ENCODE results near the gene CNTRL.
"Not testable (repeated sequence)": the region's sequence is repeated elsewhere in the genome, so short reads cannot be mapped to it uniquely, and the experiment has no call there.

CNTRL gene

DNA sequence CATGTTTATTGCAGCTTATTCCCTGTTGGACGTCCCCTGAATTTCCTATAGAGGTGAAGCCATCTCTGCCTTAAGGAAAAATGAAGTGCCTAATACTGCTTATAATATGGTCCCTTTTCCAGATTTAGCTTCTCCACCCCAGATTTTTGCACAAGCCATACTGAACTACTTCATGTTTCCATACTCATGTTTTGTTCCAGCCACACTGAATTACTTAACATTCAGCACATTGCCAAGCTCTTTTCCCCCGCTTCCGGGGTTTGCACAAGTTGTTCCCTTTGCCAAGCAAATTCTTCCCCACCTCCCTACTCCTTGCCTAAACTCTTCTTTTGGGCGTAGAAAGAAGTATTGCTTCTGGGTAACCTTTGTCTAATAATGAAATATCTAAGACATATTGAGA, 1.7 kb upstream of the CNTRL start:
- DNase-seq: no peak

DNA sequence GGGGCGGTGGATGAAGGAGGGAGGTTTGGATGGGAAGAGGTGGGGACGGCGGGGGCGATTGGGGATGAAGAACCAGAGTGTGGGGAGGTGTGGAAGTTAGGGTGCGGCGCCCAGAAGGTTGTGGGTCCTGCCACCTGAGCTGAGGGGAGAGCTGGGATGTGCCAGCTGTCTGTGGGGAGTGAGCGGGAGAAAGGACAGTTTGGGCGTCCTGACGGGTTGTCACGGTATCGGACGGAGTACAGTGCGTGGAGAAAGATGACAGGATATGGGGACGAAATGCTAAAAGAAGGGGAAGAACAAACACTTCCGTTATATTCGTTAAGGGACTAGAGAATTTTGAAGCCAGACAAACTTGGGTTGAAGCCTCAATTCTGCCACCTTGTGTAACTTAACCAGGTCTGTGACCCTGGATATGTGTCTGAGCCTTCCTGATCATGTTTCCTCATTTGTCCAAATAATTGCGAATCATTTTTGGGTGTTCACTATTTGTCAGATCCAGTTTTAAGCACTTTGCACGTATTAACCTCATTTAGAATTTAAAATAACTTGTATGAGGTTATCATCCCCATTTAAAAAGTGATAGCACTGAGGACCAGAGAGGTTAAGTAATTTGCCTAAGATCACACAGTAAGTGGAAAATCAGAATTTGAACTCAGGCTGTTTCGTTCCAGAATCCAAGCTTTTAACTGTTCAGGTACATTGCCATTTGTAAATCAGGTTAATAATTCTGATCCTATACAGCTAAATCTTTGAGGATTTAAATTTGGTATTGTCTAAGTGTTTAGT, 689 bp downstream of the CNTRL start:
- DNase-seq: peak; percentile 88

DNA sequence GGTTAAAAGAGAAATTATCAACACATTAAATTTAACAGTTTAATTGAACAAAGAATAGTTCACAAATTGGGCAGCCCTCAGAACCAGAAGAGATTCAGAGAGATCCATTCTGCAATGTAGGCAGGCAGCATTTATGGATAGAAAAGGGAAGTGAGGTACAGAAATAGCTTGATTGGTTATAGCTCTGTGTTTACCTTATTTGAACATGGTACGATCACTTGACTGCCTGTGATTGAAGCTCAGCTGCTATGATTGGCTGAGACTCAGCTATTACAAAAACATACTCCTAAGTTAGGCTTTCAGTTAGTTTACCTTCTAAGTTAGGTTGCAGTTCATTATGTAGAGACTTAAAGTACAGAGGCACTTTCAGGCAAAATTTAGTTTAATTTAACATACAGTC, 7.3 kb downstream of the CNTRL start:
- no peak for DNase-seq

DNA sequence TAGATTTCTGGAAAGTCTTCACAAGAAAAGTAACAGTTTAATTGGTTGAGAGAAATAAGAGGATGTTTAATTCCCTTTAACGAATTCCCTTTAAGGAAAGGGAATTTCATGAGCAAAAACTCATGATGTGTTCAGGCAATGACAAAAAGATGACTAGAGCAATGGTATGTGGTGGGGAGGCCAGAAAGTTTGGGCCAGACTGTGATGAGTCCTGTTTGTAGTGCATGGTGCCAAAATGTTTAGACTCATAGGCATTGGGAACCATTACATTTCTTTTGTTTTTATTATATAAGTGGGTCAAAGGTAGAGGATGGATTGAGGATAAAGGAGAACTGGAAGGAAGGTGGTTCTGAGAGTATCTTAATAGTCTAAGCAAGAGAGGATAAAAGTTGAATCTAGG, 10.9 kb downstream of the CNTRL start:
- no peak for DNase-seq

DNA sequence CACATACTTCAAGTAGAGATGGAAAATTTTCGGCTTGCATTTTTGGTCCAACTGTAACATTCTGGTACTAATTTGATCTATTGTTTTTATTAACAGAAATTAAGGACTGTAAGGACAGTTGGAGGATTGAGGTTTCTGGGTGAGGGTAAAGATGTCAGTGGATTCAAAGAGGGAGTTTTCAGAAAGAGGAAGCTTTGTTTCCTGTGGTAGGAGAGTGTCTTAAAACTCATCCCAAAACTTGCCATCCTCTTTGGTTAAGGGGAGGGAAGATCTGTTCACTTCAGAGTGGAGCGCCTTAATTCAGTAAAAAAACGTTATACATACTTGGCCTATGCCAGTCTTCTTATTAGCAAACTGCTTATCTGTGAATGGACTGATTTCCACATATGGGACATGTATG, 13.8 kb downstream of the CNTRL start:
- DNase-seq: no peak

DNA sequence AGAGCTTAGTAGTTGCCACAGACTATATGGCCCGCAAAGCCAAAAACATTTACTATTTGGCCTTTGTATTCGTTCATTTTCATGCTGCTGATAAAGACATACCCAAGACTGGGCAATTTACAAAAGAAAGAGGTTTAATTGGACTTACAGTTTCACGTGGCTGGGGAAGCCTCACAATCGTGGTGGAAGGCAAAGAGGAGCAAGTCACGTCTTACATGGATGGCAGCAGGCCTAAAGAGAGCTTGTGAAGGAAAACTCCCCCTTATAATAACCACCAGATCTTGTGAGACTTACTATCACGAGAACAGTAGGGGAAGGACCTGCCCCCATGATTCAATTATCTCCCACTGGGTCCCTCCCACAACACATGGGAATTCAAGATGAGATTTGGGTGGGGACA, 16.0 kb downstream of the CNTRL start:
- not testable (repeated sequence) for DNase-seq

DNA sequence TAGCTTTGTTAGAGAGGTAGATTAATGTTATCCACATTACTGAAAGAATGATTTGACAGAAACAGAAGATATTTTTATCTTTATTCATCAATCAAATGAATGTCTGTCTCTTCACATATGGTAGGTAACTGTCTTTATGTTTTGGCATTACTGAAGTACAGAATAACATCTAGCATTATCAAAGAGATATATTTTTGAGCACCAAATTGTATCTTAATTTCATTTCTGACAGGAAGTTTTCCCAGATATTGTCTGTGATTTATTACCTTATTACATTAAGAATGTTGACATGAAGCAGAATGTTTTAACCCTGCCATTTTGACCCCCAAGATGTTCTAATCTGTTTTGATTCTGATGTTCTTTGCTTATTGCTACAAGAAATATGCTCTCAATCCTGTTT, 20.3 kb downstream of the CNTRL start:
- DNase-seq: no peak

DNA sequence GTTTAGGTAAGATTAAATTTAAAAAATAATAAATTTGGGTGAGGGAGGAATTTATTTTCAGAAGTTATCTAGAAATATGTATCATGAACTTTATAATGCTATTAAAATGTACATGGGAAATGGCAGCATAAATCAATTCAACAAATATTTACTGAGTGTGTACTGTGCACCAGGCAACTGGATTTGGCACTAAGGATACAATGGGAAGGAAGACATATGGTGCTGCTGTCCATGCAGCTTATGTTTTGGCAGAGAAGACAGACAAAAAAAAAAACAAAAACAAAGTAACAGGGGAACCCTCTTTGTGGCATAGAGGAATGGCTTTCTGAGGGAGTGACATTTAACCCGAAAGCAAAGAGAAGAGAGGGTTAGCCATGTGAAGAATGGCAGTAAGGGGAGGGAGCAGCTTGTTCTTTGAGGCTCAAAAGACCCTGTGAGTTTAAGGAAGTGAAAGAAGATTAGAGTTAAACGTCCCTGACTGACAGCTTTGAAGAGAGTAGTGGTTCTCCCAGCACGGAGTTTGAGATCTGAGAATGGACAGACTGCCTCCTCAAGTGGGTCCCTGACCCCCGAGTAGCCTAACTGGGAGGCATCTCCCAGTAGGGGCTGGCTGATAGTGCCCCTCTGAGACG, 23.9 kb downstream of the CNTRL start:
- no peak for DNase-seq

DNA sequence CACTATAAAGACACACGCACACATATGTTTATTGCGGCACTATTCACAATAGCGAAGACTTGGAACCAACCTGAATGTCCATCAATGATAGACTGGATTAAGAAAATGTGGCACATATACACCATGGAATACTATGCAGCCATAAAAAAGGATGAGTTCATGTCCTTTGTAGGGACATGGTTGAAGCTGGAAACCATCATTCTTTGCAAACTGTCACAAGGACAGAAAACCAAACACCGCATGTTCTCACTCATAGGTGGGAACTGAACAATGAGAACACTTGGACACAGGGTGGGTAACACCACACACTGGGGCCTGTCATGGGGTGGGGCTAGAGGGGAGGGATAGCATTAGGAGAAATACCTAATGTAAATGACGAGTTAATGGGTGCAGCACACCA, 29.3 kb downstream of the CNTRL start:
- DNase-seq: not testable (repeated sequence)

DNA sequence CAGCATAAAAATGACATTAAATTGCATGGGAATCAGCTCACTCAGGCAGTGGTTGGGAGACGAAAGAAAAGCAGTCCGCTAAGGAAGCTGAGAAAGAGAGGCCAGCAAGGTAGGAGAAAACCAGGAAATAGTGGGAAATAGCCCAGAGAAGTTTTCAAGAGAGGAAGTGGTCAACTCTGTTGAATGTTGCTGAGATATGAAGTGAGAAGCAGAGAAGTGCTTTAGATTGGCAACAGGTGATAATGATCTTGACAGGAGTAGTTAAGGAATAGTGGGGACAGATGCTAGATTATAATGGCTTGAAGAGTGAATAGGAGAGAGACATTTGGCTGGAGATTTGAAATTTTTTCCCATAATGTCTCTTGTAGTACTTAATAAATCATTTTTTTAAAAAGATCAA, 30.8 kb downstream of the CNTRL start:
- DNase-seq: no peak

DNA sequence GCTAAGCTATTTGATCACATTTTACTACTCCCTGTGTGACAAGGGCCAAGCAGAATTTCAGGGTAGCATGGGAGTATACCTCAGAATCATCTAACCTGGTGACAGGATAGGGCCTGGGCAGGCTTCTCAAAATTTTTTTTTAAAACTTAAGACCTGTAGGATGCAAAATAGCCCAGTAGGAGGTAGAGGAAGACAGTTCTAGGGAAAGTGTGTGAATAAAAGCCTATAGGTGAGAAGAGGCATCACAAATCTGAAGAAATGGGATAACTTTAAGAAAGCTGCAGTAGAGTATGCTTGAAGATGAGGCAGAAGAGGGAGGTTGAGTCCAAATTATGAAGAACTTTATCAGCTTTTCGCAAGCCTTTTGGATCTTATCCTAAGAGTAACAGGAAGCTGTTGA, 32.3 kb downstream of the CNTRL start:
- no peak for DNase-seq

DNA sequence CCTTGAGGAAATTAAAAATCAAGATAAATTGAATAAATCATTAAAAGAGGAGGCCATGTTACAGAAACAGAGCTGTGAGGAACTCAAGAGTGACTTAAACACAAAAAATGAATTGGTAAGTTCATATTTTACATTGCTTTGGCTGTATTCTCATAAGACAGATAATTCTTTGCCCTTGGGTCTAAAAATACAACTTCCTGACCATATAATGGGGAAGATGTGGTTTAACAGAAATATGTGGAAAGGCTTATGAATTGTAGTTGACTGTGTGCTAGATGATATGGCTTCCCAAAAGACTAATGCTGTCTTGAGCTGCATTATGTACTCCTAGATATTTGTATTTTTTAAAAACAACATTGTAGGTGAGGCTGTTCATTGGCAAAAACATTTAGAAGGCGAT, 33.1 kb downstream of the CNTRL start:
- DNase-seq: no peak

DNA sequence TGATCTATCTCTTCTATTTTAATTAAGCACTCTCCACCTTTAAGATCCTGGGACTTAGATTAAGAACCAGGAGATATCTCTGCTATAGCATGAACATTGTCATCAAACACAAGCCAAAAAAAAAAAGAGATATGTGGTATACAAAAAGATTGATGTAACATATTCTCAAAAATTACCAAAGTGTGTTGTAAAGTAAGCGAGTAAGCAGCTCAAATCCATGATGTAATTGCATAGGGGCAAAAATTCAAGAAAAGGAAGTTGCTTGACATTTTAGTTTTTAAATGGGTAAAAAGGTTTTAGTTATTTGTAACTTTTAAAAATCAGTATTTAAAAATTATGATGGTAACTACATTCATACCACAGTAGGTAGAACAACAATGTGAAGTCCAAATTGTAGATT, 40.7 kb downstream of the CNTRL start:
- DNase-seq: no peak

DNA sequence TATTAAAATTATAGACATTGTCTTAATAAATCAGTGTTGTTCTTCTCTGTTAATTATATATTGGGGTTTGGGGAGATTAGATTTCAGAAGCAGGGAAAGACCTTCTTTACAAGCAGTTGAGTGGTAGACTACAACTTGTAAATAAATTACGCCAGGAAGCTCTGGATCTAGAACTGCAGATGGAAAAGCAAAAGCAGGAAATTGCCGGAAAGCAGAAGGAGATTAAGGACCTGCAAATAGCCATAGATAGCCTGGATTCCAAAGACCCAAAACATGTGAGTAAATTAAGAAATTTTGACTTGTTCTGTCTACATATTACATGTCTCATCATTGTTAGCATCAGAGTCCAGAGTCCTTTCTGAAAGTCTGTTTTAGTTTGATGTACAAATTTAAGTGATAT, 43.5 kb downstream of the CNTRL start:
- DNase-seq: no peak

DNA sequence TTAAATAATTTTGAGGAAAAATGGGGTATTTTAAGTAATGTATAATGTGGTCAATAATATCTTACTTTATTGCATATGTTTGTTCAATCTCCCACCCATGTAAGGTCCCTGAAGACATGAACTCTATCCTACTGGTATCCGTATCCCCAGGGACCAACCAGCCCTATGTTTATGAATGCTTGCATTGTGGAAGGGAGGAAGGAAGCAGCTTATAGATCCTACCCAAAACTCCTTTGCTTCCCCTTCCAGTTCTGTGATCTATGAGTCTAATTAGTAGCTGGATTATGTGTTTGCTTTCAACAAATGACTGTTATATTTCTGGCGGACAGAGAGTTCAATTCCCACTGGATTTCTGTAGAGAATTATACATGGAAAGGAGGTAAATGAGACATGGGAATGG, 45.6 kb downstream of the CNTRL start:
- DNase-seq: no peak

DNA sequence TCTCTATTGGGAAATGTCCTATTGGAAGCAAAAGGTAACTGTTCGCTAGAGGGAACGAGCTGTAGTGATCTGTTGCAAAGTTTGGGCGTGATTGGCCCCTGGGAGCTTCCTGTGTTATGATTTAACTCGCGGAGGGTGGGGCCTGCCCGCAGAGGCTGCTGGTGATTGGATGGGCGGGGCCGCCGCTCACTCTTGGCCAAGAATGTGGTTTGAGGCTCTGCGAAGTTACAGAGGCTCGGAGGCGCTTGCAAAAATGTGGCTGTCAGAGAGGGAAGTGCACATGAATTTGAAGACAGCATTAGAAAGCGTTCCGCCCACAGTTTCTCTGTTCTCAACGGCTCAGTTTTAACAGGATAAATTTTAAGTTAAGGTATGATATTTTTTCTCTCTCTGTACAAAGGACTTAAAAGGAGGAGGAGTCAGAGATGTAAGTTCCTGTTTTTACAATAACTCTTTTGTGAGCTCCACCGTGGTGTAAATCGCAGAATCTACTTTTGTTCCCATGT, 46.9 kb downstream of the CNTRL start:
- DNase-seq: peak; percentile 96

DNA sequence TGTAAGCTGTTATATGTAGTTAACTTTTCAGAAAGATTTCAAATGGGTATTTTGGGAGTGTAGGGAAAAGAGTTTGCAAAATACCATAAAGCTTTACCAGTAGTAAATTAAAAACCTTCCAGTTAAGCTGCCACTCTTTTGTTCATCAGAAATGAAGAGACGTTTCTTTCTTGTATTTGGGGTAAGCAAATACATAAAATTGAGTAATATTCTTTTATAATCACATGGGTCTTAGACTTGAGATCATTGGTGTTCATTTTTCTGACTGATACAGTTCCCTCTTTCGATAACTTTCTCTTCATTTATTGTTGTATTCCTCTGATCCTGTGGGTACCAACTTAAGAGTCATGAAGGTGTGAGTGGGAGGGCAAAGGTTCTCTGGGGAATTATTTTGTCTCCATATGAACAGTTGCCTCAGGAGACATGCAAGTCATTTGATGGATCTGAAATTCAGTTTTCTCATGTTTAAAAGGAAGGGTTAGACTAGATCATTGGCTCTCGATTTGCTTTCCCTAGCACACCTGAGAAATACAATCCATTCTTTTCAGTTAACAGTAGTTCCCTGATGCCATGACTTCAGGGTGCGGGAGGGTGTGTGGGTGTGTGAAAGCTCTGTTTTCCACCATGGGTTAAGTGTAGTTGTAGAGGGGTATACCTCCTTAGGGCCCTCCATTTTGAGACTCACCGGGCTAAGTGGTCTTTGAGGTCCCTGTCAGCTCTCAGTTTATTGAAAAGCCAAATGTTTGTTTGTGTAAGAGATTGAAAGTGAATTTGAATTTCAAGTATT, 47.7 kb downstream of the CNTRL start:
- DNase-seq: no peak

DNA sequence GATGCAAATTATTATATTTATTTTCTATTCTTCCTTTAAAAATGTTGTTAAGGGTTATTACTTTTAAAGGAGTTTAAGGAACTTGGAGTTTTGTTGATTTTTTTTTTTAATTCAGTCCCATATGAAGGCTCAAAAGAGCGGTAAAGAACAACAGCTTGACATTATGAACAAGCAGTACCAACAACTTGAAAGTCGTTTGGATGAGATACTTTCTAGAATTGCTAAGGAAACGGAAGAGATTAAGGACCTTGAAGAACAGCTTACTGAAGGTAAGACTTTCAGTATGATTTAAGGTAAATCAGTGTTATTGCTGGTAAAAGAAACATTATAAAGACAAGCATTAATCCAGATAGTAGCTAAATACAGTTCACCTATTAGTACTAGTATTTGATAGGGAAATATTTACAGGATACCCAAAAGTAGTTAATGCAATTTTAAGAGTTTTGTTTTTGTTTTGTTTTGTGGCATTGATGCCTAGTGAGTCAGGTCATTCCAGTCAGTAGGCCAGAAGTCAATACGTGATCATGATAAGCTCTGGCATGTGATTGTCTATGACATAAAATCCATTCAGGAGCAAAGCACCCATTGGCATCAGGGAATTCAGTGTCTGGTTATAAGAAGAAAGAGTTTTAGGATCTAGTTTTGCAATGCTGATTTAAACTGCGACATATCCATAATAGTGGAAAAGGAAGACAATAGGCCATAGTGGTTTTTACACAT, 49.2 kb downstream of the CNTRL start:
- DNase-seq: no peak

DNA sequence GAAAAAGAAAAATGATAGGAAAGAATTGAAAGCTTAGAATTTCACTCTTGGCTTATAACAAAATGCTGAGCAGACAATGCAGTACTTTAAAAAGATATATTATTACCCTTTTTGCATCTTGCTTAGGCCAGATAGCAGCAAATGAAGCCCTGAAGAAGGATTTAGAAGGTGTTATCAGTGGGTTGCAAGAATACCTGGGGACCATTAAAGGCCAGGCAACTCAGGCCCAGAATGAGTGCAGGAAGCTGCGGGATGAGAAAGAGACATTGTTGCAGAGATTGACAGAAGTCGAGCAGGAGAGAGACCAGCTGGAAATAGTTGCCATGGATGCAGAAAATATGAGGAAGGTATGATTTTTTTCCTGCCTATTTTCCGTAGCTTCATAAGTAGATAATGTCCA, 50.8 kb downstream of the CNTRL start:
- DNase-seq: no peak

DNA sequence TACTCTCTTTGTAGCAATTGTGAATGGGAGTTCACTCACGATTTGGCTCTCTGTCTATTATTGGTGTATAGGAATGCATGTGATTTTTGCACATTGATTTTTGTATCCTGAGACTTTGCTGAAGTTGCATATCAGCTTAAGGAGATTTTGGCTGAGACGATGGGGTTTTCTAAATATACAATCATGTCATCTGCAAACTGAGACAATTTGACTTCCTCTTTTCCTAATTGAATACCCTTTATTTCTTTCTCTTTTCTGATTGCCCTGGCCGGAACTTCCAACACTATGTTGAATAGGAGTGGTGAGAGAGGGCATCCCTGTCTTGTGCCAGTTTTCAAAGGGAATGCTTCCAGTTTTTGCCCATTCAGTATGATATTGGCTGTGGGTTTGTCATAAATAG, 54.6 kb downstream of the CNTRL start:
- not testable (repeated sequence) for DNase-seq

DNA sequence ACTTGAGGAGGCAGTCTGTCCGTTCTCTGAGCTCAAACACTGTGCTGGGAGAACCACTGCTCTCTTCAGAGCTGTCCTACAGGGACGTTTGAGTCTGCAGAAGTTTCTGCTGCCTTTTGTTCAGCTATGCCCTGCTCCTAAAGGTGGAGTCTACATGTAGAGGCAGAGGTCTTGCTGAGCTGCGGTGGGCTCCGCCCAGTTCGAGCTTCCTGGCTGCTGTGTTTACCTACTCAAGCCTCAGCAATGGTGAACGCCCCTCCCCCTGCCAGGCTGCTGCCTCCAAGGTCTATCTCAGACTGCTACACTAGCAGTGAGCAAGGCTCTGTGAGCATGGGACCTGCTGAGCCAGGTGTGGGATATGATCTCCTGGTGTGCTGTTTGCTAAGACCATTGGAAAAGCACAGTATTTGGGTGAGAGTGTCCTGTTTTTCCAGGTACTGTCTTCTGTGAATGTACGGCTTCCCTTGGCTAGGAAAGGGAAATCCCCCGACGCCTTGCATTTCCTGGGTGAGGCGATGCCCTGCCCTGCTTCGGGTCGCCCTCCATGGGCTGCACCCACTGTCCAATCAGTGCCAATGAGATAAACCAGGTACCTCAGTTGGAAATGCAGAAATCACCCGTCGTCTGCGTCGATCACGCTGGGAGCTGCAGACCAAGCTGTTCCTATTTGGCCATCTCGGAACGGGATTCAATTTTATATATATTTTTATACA, 58.5 kb downstream of the CNTRL start:
- DNase-seq: peak; percentile 62

DNA sequence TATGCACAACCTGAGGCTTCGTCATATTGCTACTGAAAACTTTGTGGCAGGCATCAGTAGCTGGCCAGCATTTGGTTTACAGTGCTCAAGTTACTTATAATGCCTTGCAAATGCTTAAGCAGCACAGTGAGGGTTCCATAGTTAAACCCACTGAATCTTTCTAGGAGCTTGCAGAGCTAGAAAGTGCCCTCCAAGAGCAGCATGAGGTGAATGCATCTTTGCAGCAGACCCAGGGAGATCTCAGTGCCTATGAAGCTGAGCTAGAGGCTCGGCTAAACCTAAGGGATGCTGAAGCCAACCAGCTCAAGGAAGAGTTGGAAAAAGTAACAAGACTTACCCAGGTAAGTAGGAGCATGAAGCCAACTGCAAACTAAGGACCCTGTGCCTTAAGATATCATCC, 60.9 kb downstream of the CNTRL start:
- no peak for DNase-seq

DNA sequence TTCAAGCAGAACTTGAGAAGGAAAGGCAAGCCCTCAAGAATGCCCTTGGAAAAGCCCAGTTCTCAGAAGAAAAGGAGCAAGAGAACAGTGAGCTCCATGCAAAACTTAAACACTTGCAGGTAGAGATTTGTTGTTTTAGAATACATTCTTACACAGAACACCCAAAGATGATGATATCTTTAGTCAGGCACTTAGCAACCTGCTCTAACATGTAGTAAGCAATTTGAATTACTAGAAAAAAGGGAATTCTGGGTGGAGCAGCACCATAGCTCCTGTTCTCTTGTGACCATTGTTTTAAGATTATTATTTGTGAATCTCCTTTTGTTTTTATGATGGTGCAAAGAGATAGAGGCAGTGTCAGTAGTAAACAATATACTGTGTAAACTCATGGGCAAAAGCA, 63.8 kb downstream of the CNTRL start:
- DNase-seq: no peak

Measured in NCI-H510A treated with DMSO at 0.1 percent for 48 hours (cell line).